HepG2 (cell line): ENCODE results near the gene SLC5A10. TPM values are rescaled to one million over a fixed set of nuclear protein-coding genes. Genes with fewer than 3 reads are reported as not detected.

Source experiments
- FOXA1 ChIP-seq, 2 experiments: fragments of 450-650 bp in 1 of 2; sonication (generic) in 1 of 2; formaldehyde crosslinking in 1 of 2; IDR thresholded peaks; 2 replicates each; pipeline versions ENCODE4 v1.4.0 to v1.6.1; 2016 to 2020; ENCODE audit warnings: missing genetic modification reagents in 1 of 2
- FOXA3 ChIP-seq: IDR thresholded peaks from 2 replicates; pipeline ENCODE4 v1.6.1; 2016; ENCODE audit warnings: missing genetic modification reagents, missing compliant biosample characterization
- GPN1 ChIP-seq: sonication (generic); formaldehyde crosslinking; IDR thresholded peaks from 2 replicates; pipeline ENCODE4 v1.5.1; 2020; ENCODE audit warnings: missing genetic modification reagents, borderline replicate concordance
- NR2F1 ChIP-seq, 2 experiments: fragments of 450-650 bp in 1 of 2; formaldehyde crosslinking in 1 of 2; IDR thresholded peaks; 2 replicates each; pipeline versions ENCODE4 v1.5.0 to v1.6.1; 2016 to 2020; ENCODE audit warnings: mild to moderate bottlenecking in 1 of 2, missing compliant biosample characterization in 1 of 2, missing genetic modification reagents in 1 of 2, moderate library complexity in 1 of 2
- POGZ ChIP-seq: sonication (generic); formaldehyde crosslinking; IDR thresholded peaks from 2 replicates; pipeline ENCODE4 v1.4.0; 2020; ENCODE audit warnings: mild to moderate bottlenecking, missing genetic modification reagents
- SOX13 ChIP-seq, 3 experiments: fragments of 450-650 bp in 1 of 3; sonication (generic) in 1 of 3; formaldehyde crosslinking in 1 of 3; IDR thresholded peaks in 2 of 3; conservative IDR thresholded peaks in 1 of 3; 2 replicates each; pipeline versions ENCODE4 v1.5.0 to v1.6.1; 2016 to 2020; ENCODE audit warnings: antibody characterized with exemption in 1 of 3, mild to moderate bottlenecking in 1 of 3, missing compliant biosample characterization in 1 of 3, missing genetic modification reagents in 1 of 3, moderate library complexity in 1 of 3
- ZBTB3 ChIP-seq: sonication (generic); formaldehyde crosslinking; IDR thresholded peaks from 2 replicates; pipeline ENCODE4 v1.4.0; 2020; ENCODE audit warnings: low read depth, mild to moderate bottlenecking, moderate library complexity, missing genetic modification reagents, borderline replicate concordance
- ZFAT ChIP-seq: sonication (generic); formaldehyde crosslinking; conservative IDR thresholded peaks from 2 replicates; pipeline ENCODE4 v1.8.1; 2023; ENCODE audit warnings: missing genetic modification reagents, inconsistent platforms
- ZNF766 ChIP-seq: sonication (generic); formaldehyde crosslinking; IDR thresholded peaks from 2 replicates; pipeline ENCODE4 v1.5.0; 2020; ENCODE audit warnings: missing genetic modification reagents, borderline replicate concordance
- polyA plus RNA-seq, 8 experiments: library from polyadenylated mRNA; depleted of rRNA in 3 of 8; stranded (reverse) in 7 of 8; unstranded in 1 of 8; fragments of >200 nt; fragmentation: Illumina TruSeq in 4 of 8; extraction: Trizol in 4 of 8; gene quantifications; 2 replicates each; pipeline versions ENCODE4 v1.2.1 to v1.2.3, GENCODE V29; 2011 to 2016; ENCODE audit warnings: low read depth in 4 of 8, missing spikeins in 1 of 8, mixed read lengths in 1 of 8; ENCODE audit not compliant: insufficient read depth in 1 of 8
- total RNA-seq, 5 experiments: library from RNA; depleted of rRNA; stranded (reverse); fragments of >200 nt; fragmentation: Illumina TruSeq; extraction: Trizol; gene quantifications; 2 replicates each; pipeline ENCODE4 v1.2.3, GENCODE V29; 2016; ENCODE audit warnings: low read depth in 1 of 5
- TF ChIP-seq, protein P1 (sequence below): sonication (generic); formaldehyde crosslinking; IDR thresholded peaks from 2 replicates; pipeline ENCODE4 v1.8.1; 2022; ENCODE audit warnings: low read depth, mild to moderate bottlenecking, missing genetic modification reagents

Gene SLC5A10
- total and polyA plus RNA-seq, 2 of the 13 experiments (the other 11 are each of a cell fraction or from before 2014, with no cell fraction given) = 0.05 TPM; not detected in 1

DNA sequence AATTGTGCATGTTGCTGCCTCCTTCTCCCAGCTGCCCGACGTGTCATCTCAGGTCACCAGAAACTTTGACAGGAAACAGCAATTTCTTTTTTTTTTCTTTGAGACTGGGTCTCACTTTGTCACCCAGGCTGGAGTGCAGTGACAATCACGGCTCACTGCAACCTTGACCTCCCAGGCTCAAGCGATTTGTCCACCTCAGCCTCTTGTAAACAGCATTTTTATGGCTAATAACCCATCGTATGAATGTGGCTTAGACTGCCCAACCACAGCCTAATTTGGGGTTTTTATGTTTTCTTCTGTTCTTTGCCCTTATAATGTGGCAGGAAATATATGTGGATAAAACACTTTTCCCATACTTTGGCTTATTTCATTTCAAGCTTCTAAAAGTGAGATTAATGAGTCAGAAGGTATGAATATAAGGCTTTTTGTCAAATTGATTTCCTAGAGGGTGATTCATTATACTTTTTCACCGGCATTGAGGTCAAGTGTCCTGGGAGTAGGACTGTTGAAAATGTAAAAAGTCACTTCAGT lies 31.0 kb upstream of the SLC5A10 start (continued):
- TF ChIP-seq, protein P1, sequence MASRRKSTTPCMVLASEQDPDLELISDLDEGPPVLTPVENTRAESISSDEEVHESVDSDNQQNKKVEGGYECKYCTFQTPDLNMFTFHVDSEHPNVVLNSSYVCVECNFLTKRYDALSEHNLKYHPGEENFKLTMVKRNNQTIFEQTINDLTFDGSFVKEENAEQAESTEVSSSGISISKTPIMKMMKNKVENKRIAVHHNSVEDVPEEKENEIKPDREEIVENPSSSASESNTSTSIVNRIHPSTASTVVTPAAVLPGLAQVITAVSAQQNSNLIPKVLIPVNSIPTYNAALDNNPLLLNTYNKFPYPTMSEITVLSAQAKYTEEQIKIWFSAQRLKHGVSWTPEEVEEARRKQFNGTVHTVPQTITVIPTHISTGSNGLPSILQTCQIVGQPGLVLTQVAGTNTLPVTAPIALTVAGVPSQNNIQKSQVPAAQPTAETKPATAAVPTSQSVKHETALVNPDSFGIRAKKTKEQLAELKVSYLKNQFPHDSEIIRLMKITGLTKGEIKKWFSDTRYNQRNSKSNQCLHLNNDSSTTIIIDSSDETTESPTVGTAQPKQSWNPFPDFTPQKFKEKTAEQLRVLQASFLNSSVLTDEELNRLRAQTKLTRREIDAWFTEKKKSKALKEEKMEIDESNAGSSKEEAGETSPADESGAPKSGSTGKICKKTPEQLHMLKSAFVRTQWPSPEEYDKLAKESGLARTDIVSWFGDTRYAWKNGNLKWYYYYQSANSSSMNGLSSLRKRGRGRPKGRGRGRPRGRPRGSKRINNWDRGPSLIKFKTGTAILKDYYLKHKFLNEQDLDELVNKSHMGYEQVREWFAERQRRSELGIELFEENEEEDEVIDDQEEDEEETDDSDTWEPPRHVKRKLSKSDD (CRISPR knock-in tag) = no peak
- TF ChIP-seq GPN1 = no peak
- TF ChIP-seq ZNF766 (CRISPR knock-in tag) = no peak
- TF ChIP-seq ZFAT (CRISPR knock-in tag) = no peak
- TF ChIP-seq FOXA1 (IDR thresholded peaks at IDR 0.05) = no peak
- peak; percentile 48; the same call in 1 of the 2 replicates for TF ChIP-seq FOXA1 (CRISPR knock-in tag; IDR thresholded peaks at IDR 0.05)
- TF ChIP-seq NR2F1 (CRISPR knock-in tag; IDR thresholded peaks at IDR 0.05) = peak; percentile 49 to 73; a peak in 2 of 4 replicates
- peak; percentile 42; the same call in 1 of the 2 replicates for TF ChIP-seq POGZ
- no peak for TF ChIP-seq ZBTB3 (CRISPR knock-in tag)
- TF ChIP-seq FOXA3 = peak; percentile 76
- no peak for TF ChIP-seq SOX13 (IDR thresholded peaks at IDR 0.05)
- TF ChIP-seq SOX13 (CRISPR knock-in tag; conservative IDR thresholded peaks at IDR 0.05 in 1 of 2, IDR thresholded peaks at IDR 0.05 in 1 of 2) = peak in 1 of 2 experiments; percentile 33; a peak in 1 of 4 replicates
